MM.1S (cell line): ENCODE results near the gene ACOXL.

Experiments
- EZH2 ChIP-seq: fragments of 300-600 bp; sonication (generic); optimal IDR thresholded peaks from 2 replicates; pipeline ENCODE3; 2017; ENCODE audit warnings: low read depth, mild to moderate bottlenecking, antibody characterized with exemption, low read length, mixed read lengths
- EZH2phosphoT487 ChIP-seq: fragments of 300-600 bp; sonication (generic); IDR thresholded peaks from 2 replicates; pipeline ENCODE4 v1.6.1; 2018; ENCODE audit warnings: antibody characterized with exemption, low read length
- TF ChIP-seq, protein P1 (sequence below): fragments of 300-600 bp; sonication (generic); IDR thresholded peaks from 2 replicates; pipeline ENCODE4 v1.5.1; 2016; ENCODE audit warnings: antibody characterized with exemption, low read length, mixed read lengths

DNA sequence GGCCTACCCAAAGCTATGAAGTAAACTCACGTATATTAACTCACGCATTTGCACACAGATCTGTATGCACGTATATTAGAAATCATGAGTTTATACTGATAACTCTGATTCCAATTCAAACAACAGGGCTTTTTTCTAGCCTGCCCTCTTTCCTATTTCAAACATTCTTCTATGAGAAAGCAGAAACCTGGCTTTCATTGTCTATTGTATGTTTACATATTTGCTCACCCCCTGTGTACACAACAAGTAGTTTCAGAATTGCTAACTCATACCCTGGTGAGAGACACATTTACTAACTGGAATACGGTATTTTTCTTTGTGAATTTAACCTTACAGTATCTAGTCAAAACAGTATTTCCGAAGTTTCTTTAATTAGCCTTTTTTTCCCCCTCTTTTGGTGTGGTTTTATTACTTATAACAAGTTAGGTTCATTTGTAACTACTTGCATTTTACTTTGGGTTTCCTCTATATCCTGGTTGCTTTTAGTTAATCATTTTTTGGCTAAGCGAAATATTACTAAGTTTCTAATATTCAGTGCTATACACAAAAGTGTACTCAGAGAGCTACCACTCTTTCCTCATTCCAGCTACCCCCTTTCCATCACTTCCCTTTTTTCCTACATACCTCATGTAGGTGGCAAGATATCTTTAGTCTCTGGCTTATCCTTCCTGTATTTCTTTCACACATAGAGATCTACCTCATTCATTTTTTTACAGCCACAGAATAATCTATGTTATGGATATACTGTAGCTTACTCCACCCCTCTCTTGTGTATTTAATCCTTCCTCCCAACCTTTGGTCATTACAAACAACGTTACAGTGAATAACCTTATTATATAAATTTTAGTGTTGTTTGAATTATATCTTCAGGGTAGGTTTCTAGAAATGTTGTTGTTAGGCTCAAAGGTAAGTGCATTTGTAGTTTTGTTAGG lies 275.6 kb downstream of the ACOXL start:
- TF ChIP-seq, protein P1, sequence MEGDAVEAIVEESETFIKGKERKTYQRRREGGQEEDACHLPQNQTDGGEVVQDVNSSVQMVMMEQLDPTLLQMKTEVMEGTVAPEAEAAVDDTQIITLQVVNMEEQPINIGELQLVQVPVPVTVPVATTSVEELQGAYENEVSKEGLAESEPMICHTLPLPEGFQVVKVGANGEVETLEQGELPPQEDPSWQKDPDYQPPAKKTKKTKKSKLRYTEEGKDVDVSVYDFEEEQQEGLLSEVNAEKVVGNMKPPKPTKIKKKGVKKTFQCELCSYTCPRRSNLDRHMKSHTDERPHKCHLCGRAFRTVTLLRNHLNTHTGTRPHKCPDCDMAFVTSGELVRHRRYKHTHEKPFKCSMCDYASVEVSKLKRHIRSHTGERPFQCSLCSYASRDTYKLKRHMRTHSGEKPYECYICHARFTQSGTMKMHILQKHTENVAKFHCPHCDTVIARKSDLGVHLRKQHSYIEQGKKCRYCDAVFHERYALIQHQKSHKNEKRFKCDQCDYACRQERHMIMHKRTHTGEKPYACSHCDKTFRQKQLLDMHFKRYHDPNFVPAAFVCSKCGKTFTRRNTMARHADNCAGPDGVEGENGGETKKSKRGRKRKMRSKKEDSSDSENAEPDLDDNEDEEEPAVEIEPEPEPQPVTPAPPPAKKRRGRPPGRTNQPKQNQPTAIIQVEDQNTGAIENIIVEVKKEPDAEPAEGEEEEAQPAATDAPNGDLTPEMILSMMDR, result no peak
- TF ChIP-seq EZH2, result no peak
- no peak for TF ChIP-seq EZH2phosphoT487
